Heart left ventricle (tissue), 16 donors: Measurements from ENCODE around the gene REEP3. TPM values are rescaled to one million over a fixed set of nuclear protein-coding genes. Genes with fewer than 3 reads are reported as not detected.
A peak's percentile ranks its signal among the peaks of the same experiment; 100 is the strongest.

Experiments
- ATAC-seq, 4 donors: fragments of 200-7000 bp; cut with Tn5 transposase; one replicate each; pipeline ENCODE4 v1.9.1; 2020 to 2022; ENCODE audit warnings: moderate library complexity in 4 of 4, mild to moderate bottlenecking in 3 of 4, moderate number of reproducible peaks in 1 of 4
- DNase-seq, 5 donors: peaks; one replicate each; pipeline ENCODE4 v3.0.0-alpha.2; 2020
- H3K27ac ChIP-seq, 12 donors: fragments of 200-600 bp; sonication (generic) in 4 of 12; one replicate each; pipeline versions ENCODE4 v1.5.0 to v1.8.0; 2016 to 2022; ENCODE audit warnings: mild to moderate bottlenecking in 2 of 12
- H3K27me3 ChIP-seq, 9 donors: fragments of 200-600 bp; sonication (generic) in 2 of 9; one replicate each; pipeline versions ENCODE4 v1.5.1 to v1.8.0; 2016 to 2022; ENCODE audit warnings: mild to moderate bottlenecking in 3 of 9
- H3K36me3 ChIP-seq, 9 donors: fragments of 200-600 bp; sonication (generic) in 2 of 9; one replicate each; pipeline versions ENCODE4 v1.5.0 to v1.8.0; 2018 to 2022; ENCODE audit warnings: mild to moderate bottlenecking in 2 of 9
- H3K4me1 ChIP-seq, 12 donors: fragments of 200-600 bp; sonication (generic) in 4 of 12; one replicate each; pipeline versions ENCODE4 v1.5.0 to v1.8.0; 2016 to 2022; ENCODE audit warnings: mild to moderate bottlenecking in 3 of 12
- H3K4me3 ChIP-seq, 12 donors: fragments of 200-600 bp; sonication (generic) in 4 of 12; one replicate each; pipeline versions ENCODE4 v1.5.0 to v1.8.0; 2017 to 2022; ENCODE audit warnings: mild to moderate bottlenecking in 9 of 12, moderate library complexity in 4 of 12
- H3K9me3 ChIP-seq, 12 donors: fragments of 200-600 bp; sonication (generic) in 4 of 12; one replicate each; pipeline versions ENCODE4 v1.5.0 to v1.8.0; 2016 to 2022; ENCODE audit warnings: mild to moderate bottlenecking in 1 of 12
- POLR2A ChIP-seq, 2 donors: fragments of 450-650 bp; IDR thresholded peaks; one replicate each; pipeline ENCODE4 v1.6.1; 2017; ENCODE audit warnings: antibody characterized with exemption in 2 of 2, mild to moderate bottlenecking in 2 of 2, moderate library complexity in 2 of 2
- WGBS, 4 donors: extraction: QIAGEN DNeasy Blood & Tissue Kit in 2 of 4; methylation state at CpG; one replicate each; pipeline versions ENCODE4 v1.1.5 to v1.1.7; 2013 to 2018; 5-methylcytosine and 5-hydroxymethylcytosine counted together
- intact Hi-C, 10 donors: fragments of 100-400 bp; cut with DNase I; formaldehyde crosslinking; loops; one replicate each; pipeline versions ENCODE4 v1.11.1 to v1.14.2; 2022
- polyA plus RNA-seq, 2 donors: library from polyadenylated mRNA; stranded (reverse); fragments of 200-250 nt; gene quantifications; one replicate each; pipeline ENCODE4 v1.2.3, GENCODE V29; 2013
- total RNA-seq, 9 donors: library from RNA; depleted of rRNA in 2 of 9; stranded (reverse); fragments of >200 nt in 2 of 9; fragmentation: NEBNext Ultra II Directional in 3 of 9; extraction: Animal tissue kit (Norgen Biotek cat#: 25700) in 3 of 9; gene quantifications; one replicate each; pipeline versions ENCODE4 v1.1.0 to v1.2.4, GENCODE V29; 2016 to 2023
- TF ChIP-seq, protein P1 (sequence below), 12 donors: fragments of 200-600 bp; sonication (generic) in 4 of 12; IDR thresholded peaks; one replicate each; pipeline versions ENCODE4 v1.5.0 to v1.8.0; 2018 to 2022; ENCODE audit warnings: antibody characterized with exemption in 12 of 12, mild to moderate bottlenecking in 5 of 12
- donor health status: ischemic (EF 13 %, LVEDD 7.1; RV severe dilation, severe dysfunction).
- donor health status: healthy with polysubstance abuse.
- donor health status: DM: no; HTN: yes; CAD: no.
- donor health status: DM: no; HTN: no; CAD: no.
- donor health status: ischemic (EF 25% LVEDD 6.9; RV normal size, moderate dysfunction).
- donor health status: ischemic (EF 25% LVEDD 5.7; RV mildly dilated, moderate dysfunction).
- donor health status: healthy.
- donor health status: DM: yes; HTN: yes; CAD: no.
- donor health status: ischemic (EF 35%, LVEDD 5.7; RV mildly dilated, moderate dysfunction).
- donor health status: nonischemic (EF 11% LVEDD 7.7; RV severe dilation, severe dysfunction).
- donor health status: DM: yes; HTN: yes; CAD: no.
- donor health status: PGD.
- donor health status: ischemic (EF 29% LVEDD 5.4; RV normal size, mild dysfunction).
- donor health status: nonischemic (EF 23%, LVEDD 6.1; RV moderate dilation, normal function).

REEP3 gene
- total and polyA plus RNA-seq, 11 donors, result 9.1 to 48.2 (median 21.9) TPM

DNA sequence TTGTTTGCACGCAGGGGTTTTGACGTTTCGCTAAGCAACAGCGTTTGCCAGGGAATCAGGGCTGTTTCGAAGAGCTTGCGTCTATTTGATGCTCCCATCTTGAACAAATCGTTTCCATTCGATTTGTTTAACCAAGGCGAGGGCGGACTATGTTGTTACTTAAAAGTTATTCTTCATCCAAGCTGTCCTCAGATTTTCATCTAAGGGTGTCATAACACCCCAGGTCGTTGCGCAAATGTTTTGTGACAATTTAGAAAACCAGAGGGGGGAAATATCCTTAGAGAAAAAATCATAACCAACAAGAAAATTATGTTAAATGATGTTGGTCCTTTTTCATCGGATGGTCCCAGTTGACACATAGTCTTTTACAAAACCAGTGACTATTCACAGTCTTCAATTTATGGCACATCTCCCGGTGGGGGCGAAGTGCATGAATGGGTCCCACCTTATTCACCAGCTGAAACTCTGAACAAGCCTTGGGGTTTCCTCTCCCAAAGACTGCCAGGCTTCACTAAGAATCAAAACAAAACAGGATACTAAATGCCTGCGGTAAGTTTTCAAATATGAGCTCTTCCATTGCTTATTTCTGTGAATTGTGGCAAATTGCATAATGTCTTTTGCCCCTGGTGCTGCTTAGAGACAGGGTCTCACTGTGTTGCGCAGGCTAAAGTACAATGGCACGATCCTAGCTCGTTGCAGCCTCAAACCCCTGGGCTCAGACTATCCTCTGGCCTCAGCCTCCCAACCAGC lies 109.9 kb downstream of the REEP3 start:
- TF ChIP-seq, protein P1, sequence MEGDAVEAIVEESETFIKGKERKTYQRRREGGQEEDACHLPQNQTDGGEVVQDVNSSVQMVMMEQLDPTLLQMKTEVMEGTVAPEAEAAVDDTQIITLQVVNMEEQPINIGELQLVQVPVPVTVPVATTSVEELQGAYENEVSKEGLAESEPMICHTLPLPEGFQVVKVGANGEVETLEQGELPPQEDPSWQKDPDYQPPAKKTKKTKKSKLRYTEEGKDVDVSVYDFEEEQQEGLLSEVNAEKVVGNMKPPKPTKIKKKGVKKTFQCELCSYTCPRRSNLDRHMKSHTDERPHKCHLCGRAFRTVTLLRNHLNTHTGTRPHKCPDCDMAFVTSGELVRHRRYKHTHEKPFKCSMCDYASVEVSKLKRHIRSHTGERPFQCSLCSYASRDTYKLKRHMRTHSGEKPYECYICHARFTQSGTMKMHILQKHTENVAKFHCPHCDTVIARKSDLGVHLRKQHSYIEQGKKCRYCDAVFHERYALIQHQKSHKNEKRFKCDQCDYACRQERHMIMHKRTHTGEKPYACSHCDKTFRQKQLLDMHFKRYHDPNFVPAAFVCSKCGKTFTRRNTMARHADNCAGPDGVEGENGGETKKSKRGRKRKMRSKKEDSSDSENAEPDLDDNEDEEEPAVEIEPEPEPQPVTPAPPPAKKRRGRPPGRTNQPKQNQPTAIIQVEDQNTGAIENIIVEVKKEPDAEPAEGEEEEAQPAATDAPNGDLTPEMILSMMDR (IDR thresholded peaks at IDR 0.05), result no peak
- DNase-seq (no peak), ATAC-seq (no peak)
- intact Hi-C loops, result loop anchor here (1.0 to 10.0 kb wide), 15 partner anchors 36 to 466 kb away; partner anchors contain the start of gene REEP3 (in 1 of the 10)
- H3K27me3 ChIP-seq, result no peaks in the 10 kb centered on the region
- 23 to 26% (median 25%) methylated on average over 19 of the region's 19 CpGs for WGBS, 4 donors
- peak overlapping the region; percentile 14 to 71 (median 60) for H3K4me3 ChIP-seq
- H3K9me3 ChIP-seq, result no peaks in the 10 kb centered on the region
- peak overlapping the region; percentile 93 to 99 (median 98) for H3K27ac ChIP-seq
- peaks cover 9 to 41% (median 29%) of the 10 kb centered on the region in 12 donors for H3K4me1 ChIP-seq
- H3K36me3 ChIP-seq, result no peaks in the 10 kb centered on the region

DNA sequence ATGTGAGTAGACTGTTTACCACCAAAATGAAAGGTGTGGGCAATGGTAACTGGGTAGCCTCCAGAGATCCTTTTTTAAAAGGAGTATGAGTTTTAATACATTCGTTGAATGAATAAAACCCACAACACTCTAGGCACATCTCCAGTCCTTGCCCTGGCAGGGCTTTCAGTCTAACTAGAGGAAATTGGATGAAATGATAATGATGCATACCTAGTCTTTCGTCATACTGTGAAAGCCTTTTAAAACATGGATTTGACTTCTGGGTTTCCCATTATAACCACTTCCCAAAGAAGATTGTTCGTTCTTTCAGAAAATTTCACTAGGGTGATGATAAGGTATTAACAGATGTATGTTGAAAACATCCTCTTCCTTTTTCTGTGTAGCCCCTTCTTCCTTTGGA lies 110.8 kb downstream of the REEP3 start:
- no peak for TF ChIP-seq POLR2A (IDR thresholded peaks at IDR 0.05)
- TF ChIP-seq, protein P1 (IDR thresholded peaks at IDR 0.05), result no peak
- H3K27me3 ChIP-seq, result no peaks in the 10 kb centered on the region
- ATAC-seq (no peak), DNase-seq (no peak)
- 45 to 49% (median 47%) methylated on average over 3 of the region's 3 CpGs for WGBS, 4 donors
- H3K9me3 ChIP-seq, result no peaks in the 10 kb centered on the region
- no peaks in the 10 kb centered on the region for H3K36me3 ChIP-seq
- peak overlapping the region; percentile 93 to 99 (median 98) for H3K27ac ChIP-seq
- H3K4me3 ChIP-seq, result no peak overlapping the region
- intact Hi-C loops, result loop anchor here (2.0 to 10.0 kb wide), 13 partner anchors 35 to 467 kb away; partner anchors contain the start of gene REEP3 (in 1 of the 10)
- peaks cover 9 to 40% (median 29%) of the 10 kb centered on the region in 12 donors for H3K4me1 ChIP-seq

DNA sequence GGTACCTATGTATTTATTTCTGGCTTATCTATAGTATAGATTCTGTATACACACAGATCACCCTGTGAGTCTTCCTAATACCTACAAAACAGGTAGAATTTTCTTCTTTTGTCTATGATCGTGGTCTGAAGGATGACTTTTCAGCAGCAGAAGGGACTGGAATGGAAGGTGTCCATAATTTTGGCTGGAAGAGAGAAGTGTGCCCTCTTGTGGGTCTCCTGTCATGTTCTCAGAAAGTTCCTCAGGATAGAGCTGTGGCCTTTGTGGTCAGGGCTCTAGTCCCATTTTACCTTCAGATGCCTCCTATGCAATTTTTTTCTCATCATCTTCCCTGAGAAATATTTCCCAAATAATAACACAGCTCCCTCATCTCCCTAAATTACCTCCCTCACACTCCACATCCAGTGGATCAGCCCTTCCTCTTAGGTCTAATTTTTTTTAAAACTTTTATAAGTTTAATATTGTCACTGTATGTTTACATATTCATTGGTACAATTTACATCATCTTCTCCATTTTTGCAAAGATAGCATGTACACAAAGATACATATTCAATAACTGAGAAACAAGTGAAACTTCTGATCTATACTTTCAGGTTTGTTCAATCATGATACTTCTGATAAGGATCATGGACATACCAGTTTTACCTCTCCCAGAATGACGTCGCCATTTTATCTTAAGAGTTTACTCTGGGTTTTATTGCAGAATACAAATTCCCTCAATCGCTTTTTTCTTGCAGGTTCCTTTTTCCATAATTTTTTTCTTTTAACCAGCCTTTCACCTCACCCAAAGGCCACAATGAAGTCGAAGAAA lies 112.7 kb downstream of the REEP3 start:
- no peaks in the 10 kb centered on the region for H3K9me3 ChIP-seq
- ATAC-seq, result no peak
- no peaks in the 10 kb centered on the region for H3K27me3 ChIP-seq
- intact Hi-C loops, result loop anchor here in 8 of 10 donors (2.0 to 10.0 kb wide), 8 partner anchors 33 to 469 kb away; no protein-coding TSS in a partner anchor
- peaks cover 0 to 21% (median 12%) of the 10 kb centered on the region in 12 donors for H3K4me1 ChIP-seq
- no peak overlapping the region for H3K4me3 ChIP-seq
- H3K27ac ChIP-seq, result no peak overlapping the region
- H3K36me3 ChIP-seq, result no peaks in the 10 kb centered on the region
- DNase-seq, result no peak
- WGBS, 4 donors, result 76 to 85% (median 80%) methylated on average over 5 of the region's 5 CpGs
- TF ChIP-seq POLR2A (IDR thresholded peaks at IDR 0.05), result no peak
- TF ChIP-seq, protein P1 (IDR thresholded peaks at IDR 0.05), result peak; percentile 15 to 56 (median 42)
